Ammon's horn (tissue), 1 donor: ENCODE results near the gene FBXO47.

Experiments used
- DNase-seq: peaks from one replicate; pipeline ENCODE4 v3.0.0-alpha.2; 2016; ENCODE audit warnings: low spot score

The FBXO47 gene

GRCh38 chr17:38967290-38967738 lies at the start of gene FBXO47:
Gene FBXO47, minus strand, starts transcription at chr17:38967403. Its CDS starts 4,378 bp downstream, at chr17:38963025.
- peak; percentile 89 for DNase-seq

- no peak for DNase-seq
Observed at GRCh38 chr17:39016193-39017153, 49.3 kb upstream of the FBXO47 start.

- no peak for DNase-seq
Observed at GRCh38 chr17:39015546-39015935, 48.3 kb upstream of the FBXO47 start.

- no peak for DNase-seq
Observed at GRCh38 chr17:39014795-39015545, 47.8 kb upstream of the FBXO47 start.

- no peak for DNase-seq
Observed at GRCh38 chr17:39014044-39014794, 47.0 kb upstream of the FBXO47 start.

- no peak for DNase-seq
Observed at GRCh38 chr17:39012725-39013124, 45.5 kb upstream of the FBXO47 start.

GRCh38 chr17:39011907-39012468 lies 44.8 kb upstream of the FBXO47 start:
- no peak for DNase-seq

GRCh38 chr17:39009581-39010001 lies 42.4 kb upstream of the FBXO47 start:
- DNase-seq, result no peak

- no peak for DNase-seq
Observed at GRCh38 chr17:39008633-39009032, 41.4 kb upstream of the FBXO47 start.

- DNase-seq, result peak; percentile 56
Observed at GRCh38 chr17:39002991-39003715, 36.0 kb upstream of the FBXO47 start.

GRCh38 chr17:39001703-39002637 lies 34.8 kb upstream of the FBXO47 start:
- DNase-seq, result peak; percentile 25

GRCh38 chr17:39000021-39000601 lies 32.9 kb upstream of the FBXO47 start:
- DNase-seq, result no peak

- DNase-seq, result no peak
Observed at GRCh38 chr17:38996660-38997337, 29.6 kb upstream of the FBXO47 start.

GRCh38 chr17:38994026-38994425 lies 26.8 kb upstream of the FBXO47 start:
- no peak for DNase-seq

- no peak for DNase-seq
Observed at GRCh38 chr17:38984666-38985065, 17.5 kb upstream of the FBXO47 start.

- peak; percentile 79 for DNase-seq
Observed at GRCh38 chr17:38982858-38983746, 15.9 kb upstream of the FBXO47 start.

- DNase-seq, result no peak
Observed at GRCh38 chr17:38981636-38982035, 14.4 kb upstream of the FBXO47 start.
